Measurements from ENCODE around the gene DTX4.
A peak's percentile ranks its signal among the peaks of the same experiment; 100 is the strongest.

DTX4 gene

GRCh38 chr11:59173080-59173963, 1.4 kb downstream of the DTX4 start:
- peak in 3 of 6 experiments; percentile 14 to 36 (median 15) for DNase-seq

DNA sequence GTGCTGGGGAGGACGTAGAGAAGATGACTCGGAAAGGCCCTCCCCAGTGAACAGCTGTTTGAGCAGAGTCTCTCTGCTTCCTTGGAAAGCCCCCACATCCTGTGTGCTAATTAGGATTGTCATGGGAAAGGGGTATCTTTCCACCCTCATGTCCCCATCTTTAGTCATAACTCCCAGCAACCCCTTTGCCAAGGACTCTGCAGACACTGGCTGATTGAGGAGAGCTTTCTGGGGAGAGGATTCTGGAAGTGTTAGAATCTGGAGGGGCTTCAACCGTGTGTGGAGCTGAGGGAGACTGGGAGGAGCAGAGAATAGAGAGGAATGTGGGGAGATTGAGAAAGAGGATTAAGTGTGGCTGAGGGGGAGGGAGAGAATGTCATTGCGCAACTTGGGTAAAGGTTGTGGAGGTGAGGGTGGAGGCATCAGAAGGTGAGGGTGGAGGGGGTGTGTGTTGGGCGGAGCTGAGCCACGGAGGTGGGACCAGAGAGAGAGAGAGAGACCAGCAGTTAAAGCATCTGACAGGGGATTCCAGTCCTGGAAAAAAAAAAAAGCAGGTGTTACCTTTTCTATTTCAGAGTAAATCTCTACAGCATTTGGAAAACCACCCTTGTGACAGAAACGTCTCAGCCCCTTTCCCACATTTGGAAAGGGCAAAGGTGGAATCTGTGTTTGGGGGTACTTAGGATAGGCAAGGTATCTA, 2.2 kb downstream of the DTX4 start:
- DNase-seq, result no peak

DNA sequence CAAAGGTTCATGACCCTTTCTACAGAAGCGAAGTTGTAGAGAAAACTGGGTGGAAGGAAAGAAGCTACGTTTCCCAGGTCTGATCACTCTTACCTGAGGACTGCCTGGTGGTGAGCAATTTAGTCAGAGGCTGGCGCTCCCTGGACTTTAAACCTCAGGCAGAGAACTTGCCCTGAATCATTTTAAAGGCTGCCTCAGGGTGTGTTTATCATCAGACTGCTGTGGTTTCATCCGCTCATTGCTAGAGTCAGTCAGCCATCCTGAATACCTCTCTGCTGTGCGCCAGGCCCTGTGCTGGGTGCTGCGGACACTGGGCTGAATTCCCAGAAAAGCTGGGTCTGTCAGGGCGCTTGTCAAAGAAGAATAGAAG, 2.7 kb downstream of the DTX4 start:
- no peak for DNase-seq

- no peak for DNase-seq
Measured at GRCh38 chr11:59175091-59175501, 3.2 kb downstream of the DTX4 start.

GRCh38 chr11:59176330-59176729, 4.4 kb downstream of the DTX4 start:
- no peak for DNase-seq

- DNase-seq, result no peak
Measured at GRCh38 chr11:59178402-59178801, 6.5 kb downstream of the DTX4 start.

- DNase-seq, result no peak
Measured at GRCh38 chr11:59179121-59179520, 7.2 kb downstream of the DTX4 start.

GRCh38 chr11:59180168-59180776, 8.3 kb downstream of the DTX4 start:
- no peak for DNase-seq

DNA sequence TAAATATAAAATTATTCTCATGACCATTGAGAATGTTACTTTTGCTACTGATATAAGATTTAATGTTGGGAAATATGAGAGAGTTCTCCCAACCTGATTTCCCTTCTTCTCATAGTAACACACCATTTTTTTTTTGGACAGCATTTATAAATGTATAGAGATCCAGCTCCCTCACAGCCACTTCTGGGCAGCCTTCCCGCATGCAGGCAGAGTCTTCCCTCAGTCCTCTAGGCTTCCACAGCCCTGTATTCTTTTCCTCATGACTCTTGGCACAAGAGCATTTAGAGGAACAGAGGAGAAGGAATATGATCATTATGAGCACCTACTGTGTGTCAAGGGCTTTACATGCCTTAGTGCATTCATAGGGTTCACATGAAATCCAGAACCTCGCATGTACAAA, 9.0 kb downstream of the DTX4 start:
- no peak for DNase-seq

GRCh38 chr11:59181746-59182456, 10.0 kb downstream of the DTX4 start:
- DNase-seq, result no peak

DNA sequence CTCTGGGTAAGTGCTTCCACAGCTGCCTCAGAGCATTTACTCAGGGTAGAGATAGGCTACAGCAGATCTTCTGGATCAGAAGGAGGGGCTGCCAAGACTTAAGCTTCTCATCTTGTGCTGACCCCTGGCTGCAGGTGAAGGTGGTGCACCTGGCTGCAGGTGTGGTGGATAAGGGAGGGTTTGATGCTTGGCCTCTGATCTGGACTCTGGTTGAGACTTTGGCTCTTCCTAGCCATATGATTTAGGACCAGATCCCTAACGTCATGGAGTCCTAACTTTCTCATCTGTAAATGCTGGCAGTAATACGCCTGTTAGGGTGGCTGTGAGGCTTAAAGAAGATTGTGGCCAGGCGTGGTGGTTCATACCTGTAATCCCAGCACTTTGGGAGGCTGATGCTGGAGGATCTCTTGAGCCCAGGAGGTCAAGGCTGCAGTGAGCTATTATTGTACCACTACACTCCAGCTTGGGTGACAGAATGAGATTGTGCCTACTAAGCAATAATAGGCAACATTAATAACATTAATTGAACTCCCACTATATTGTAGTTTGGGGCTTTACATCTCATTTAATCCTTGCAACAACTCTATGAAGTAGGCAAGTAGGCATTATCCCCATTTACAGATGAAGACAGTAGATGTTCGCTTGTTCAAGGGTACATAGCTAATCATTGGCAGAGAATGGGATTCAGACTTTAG, 10.7 kb downstream of the DTX4 start:
- DNase-seq, result peak in 3 of 6 experiments; percentile 1 to 13 (median 9)

GRCh38 chr11:59183771-59184170, 11.8 kb downstream of the DTX4 start:
- no peak for DNase-seq

GRCh38 chr11:59184691-59185339, 12.9 kb downstream of the DTX4 start:
- DNase-seq, result no peak

GRCh38 chr11:59185386-59185945, 13.5 kb downstream of the DTX4 start:
- no peak for DNase-seq

DNA sequence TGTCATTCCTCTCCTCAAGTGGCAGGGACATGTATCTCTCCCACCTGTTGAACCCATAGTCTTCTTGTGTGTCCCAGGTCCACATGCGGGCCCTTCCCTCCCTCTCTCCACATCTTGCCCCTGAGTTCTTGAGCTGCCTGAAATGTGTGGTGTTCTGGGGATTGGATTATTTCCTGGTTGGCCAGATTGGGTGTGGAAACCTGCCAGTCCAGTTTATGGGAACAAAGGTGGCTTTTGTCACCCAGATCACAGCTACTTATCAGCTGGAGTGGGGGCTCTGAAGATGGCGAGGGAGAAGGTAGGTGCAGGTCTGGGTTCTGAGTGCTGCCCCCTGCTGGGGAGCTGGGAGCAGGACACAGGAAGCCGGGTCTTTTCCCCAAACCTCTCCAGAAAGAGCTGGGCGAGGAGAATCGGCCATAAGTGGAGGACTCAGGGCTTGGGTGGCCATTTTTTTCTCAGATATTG, 14.2 kb downstream of the DTX4 start:
- DNase-seq, result peak in 5 of 6 experiments; percentile 14 to 63 (median 37)

DNA sequence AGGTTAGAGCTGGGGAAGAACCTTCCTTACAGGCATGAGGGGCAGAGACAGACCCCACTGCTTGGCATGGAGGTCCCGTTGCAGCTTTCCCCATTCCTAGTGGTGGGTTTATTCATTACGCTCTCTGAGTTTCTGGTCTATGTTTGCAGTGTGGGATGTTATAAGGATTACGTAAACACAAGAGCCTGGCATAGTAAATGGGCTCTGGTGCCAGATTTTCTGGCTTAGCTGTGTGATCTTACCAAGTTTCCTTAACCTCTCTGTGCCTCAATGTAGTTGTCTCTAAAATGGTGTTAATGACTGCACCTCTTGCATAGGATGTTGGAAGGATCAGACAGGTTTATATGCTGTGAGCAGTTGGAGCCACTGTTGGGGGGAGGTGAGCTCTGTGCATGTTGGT, 15.1 kb downstream of the DTX4 start:
- no peak for DNase-seq

- no peak for DNase-seq
Measured at GRCh38 chr11:59187587-59187986, 15.7 kb downstream of the DTX4 start.

DNA sequence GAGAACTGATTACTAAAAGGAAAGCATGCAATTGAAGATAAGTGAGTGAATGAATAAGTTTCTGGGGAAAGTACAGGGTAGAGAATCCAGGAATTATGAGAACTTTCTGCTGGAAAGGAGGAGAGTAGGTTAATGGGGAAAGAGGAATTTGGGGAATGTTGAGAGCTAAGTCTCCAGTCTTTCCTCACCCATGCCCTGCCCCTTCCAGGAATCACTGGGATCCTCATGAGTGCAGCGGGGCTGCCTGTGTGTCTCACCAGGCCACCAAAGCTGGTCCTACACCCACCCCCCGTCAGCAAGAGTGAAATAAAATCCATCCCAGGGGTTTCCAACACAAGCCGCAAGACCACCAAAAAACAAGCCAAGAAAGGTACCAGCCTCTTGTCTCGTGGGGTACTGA, 17.0 kb downstream of the DTX4 start:
- no peak for DNase-seq

DNA sequence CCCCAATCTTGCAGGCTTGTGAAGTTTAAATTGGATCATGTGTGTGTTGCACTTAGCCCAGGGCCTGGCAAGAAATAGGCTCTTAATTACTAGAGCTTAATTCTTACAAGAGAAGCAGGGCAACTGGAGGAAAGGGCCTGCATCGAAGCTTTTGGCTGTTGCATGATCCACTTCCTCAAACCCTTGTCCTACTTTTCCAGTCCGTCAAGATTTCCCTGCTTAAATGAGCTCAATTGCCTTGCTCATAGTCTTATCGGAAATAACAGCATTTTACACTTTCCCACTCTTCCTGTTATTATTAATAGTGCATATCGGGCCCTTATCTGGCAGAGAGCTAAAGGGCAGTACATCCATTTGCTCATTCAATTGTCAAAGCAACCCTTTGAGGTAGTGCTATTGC, 18.1 kb downstream of the DTX4 start:
- DNase-seq, result no peak

DNA sequence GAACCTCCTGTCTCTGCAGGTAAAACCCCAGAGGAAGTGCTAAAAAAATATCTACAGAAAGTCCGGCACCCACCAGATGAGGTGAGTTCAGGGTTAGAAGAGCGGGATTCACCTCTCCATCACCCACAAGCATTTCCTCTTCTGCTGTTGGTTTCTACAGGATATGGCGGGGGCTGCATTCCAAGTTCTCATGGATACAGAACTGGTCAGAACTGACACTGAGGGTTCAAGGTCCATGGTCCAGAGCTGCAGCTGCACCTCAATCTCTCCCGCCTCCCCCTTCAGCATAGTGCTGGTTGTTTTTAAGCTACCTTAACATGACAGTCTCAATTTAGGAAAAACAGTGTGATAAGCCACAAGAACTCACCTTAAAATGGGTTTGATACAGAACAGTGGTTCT, 19.2 kb downstream of the DTX4 start:
- no peak for DNase-seq

GRCh38 chr11:59191890-59192289, 20.0 kb downstream of the DTX4 start:
- DNase-seq, result no peak
